ENCODE results near the gene RASA3. TPM values are rescaled to one million over a fixed set of nuclear protein-coding genes. Genes with fewer than 3 reads are reported as not detected.

The RASA3 gene
- total and polyA plus RNA-seq, 5 donors from 2014 or later = 93.8 to 265 (median 99.6) TPM

- Histone ChIP-seq H3K27me3 (ENCODE audit: control insufficient read depth, insufficient read depth, low read length) (no peaks in the 10 kb centered on the region), H3K4me3 (ENCODE audit: low read depth, low read length) (peak overlapping the region; percentile 66), H3K27ac (ENCODE audit: insufficient read depth, low read length, poor library complexity, severe bottlenecking) (peak overlapping the region; percentile 70), H3K36me3 (ENCODE audit: control insufficient read depth, insufficient read depth, low read length) (peaks cover 32% of the 10 kb centered on the region), H3K9me3 (ENCODE audit: control insufficient read depth in 2 of 2, low read length in 2 of 2) (no peaks in the 10 kb centered on the region), H3K4me1 (ENCODE audit: control insufficient read depth, insufficient read depth, low read length, poor library complexity, severe bottlenecking) (peaks cover 60% of the 10 kb centered on the region)
- DNase-seq (peak in 1 of 3 donors; percentile 72), ATAC-seq (ENCODE audit: low read depth in 2 of 2) (no peak)
- Mint-ChIP-seq H3K4me1 (peaks cover 7 to 77% (median 48%) of the 10 kb centered on the region in 4 donors), H3K36me3 (peaks cover 27% of the 10 kb centered on the region), H3K27me3 (no peaks in the 10 kb centered on the region), H3K27ac (peak overlapping the region; percentile 92 to 97 (median 93)), H3K9me3 (peaks cover 0 to 5% (median 0%) of the 10 kb centered on the region in 7 donors), H3K4me3 (peak overlapping the region; percentile 81 to 94 (median 82))
Measured at GRCh38 chr13:114067886-114068651, 64.4 kb downstream of the RASA3 start.

GRCh38 chr13:114067381-114067885, 65.0 kb downstream of the RASA3 start:
- Histone ChIP-seq H3K4me3 (ENCODE audit: low read depth, low read length) (peak overlapping the region; percentile 66), H3K27me3 (ENCODE audit: control insufficient read depth, insufficient read depth, low read length) (no peaks in the 10 kb centered on the region), H3K9me3 (ENCODE audit: control insufficient read depth in 2 of 2, low read length in 2 of 2) (no peaks in the 10 kb centered on the region), H3K27ac (ENCODE audit: insufficient read depth, low read length, poor library complexity, severe bottlenecking) (peak overlapping the region; percentile 70), H3K36me3 (ENCODE audit: control insufficient read depth, insufficient read depth, low read length) (peaks cover 28% of the 10 kb centered on the region), H3K4me1 (ENCODE audit: control insufficient read depth, insufficient read depth, low read length, poor library complexity, severe bottlenecking) (peaks cover 60% of the 10 kb centered on the region)
- Mint-ChIP-seq H3K27me3 (no peaks in the 10 kb centered on the region), H3K9me3 (peaks cover 0 to 5% (median 0%) of the 10 kb centered on the region in 7 donors), H3K4me3 (peak overlapping the region; percentile 81 to 94 (median 82)), H3K4me1 (peaks cover 7 to 71% (median 45%) of the 10 kb centered on the region in 4 donors), H3K36me3 (peaks cover 21% of the 10 kb centered on the region), H3K27ac (peak overlapping the region; percentile 92 to 97 (median 93))
- peak; percentile 13 to 14 for ATAC-seq (ENCODE audit: low read depth in 2 of 2)
- DNase-seq = peak in 2 of 3 donors; percentile 43 to 61

GRCh38 chr13:114066956-114067355, 65.5 kb downstream of the RASA3 start:
- Histone ChIP-seq H3K4me3 (ENCODE audit: low read depth, low read length) (peak overlapping the region; percentile 66), H3K9me3 (ENCODE audit: control insufficient read depth in 2 of 2, low read length in 2 of 2) (no peaks in the 10 kb centered on the region), H3K27ac (ENCODE audit: insufficient read depth, low read length, poor library complexity, severe bottlenecking) (peak overlapping the region; percentile 70), H3K4me1 (ENCODE audit: control insufficient read depth, insufficient read depth, low read length, poor library complexity, severe bottlenecking) (peaks cover 60% of the 10 kb centered on the region), H3K36me3 (ENCODE audit: control insufficient read depth, insufficient read depth, low read length) (peaks cover 26% of the 10 kb centered on the region), H3K27me3 (ENCODE audit: control insufficient read depth, insufficient read depth, low read length) (no peaks in the 10 kb centered on the region)
- Mint-ChIP-seq H3K36me3 (peaks cover 19% of the 10 kb centered on the region), H3K4me1 (peaks cover 7 to 71% (median 42%) of the 10 kb centered on the region in 4 donors), H3K27ac (peak overlapping the region; percentile 92 to 97 (median 93)), H3K4me3 (peak overlapping the region; percentile 81 to 94 (median 82)), H3K27me3 (no peaks in the 10 kb centered on the region), H3K9me3 (peaks cover 0 to 5% (median 0%) of the 10 kb centered on the region in 7 donors)
- ATAC-seq (ENCODE audit: low read depth in 2 of 2) (no peak), DNase-seq (no peak)

- DNase-seq (peak in 1 of 3 donors; percentile 32), ATAC-seq (ENCODE audit: low read depth in 2 of 2) (no peak)
- Histone ChIP-seq H3K4me3 (ENCODE audit: low read depth, low read length) (peak overlapping the region; percentile 48), H3K27ac (ENCODE audit: insufficient read depth, low read length, poor library complexity, severe bottlenecking) (peak overlapping the region; percentile 70), H3K36me3 (ENCODE audit: control insufficient read depth, insufficient read depth, low read length) (peaks cover 23% of the 10 kb centered on the region), H3K9me3 (ENCODE audit: control insufficient read depth in 2 of 2, low read length in 2 of 2) (no peaks in the 10 kb centered on the region), H3K4me1 (ENCODE audit: control insufficient read depth, insufficient read depth, low read length, poor library complexity, severe bottlenecking) (peaks cover 60% of the 10 kb centered on the region), H3K27me3 (ENCODE audit: control insufficient read depth, insufficient read depth, low read length) (no peaks in the 10 kb centered on the region)
- H3K4me3 Mint-ChIP-seq = peak overlapping the region; percentile 74 to 96 (median 87)
- peaks cover 16% of the 10 kb centered on the region for H3K36me3 Mint-ChIP-seq
- H3K4me1 Mint-ChIP-seq = peaks cover 7 to 67% (median 39%) of the 10 kb centered on the region in 4 donors
- H3K9me3 Mint-ChIP-seq = peaks cover 0 to 5% (median 0%) of the 10 kb centered on the region in 7 donors
- H3K27me3 Mint-ChIP-seq = no peaks in the 10 kb centered on the region
- H3K27ac Mint-ChIP-seq = peak overlapping the region; percentile 95 to 97 (median 96)
Measured at GRCh38 chr13:114065926-114066774, 66.3 kb downstream of the RASA3 start.

GRCh38 chr13:114065141-114065925, 67.1 kb downstream of the RASA3 start:
- Mint-ChIP-seq H3K4me1 (peaks cover 7 to 64% (median 39%) of the 10 kb centered on the region in 4 donors), H3K9me3 (peaks cover 0 to 5% (median 0%) of the 10 kb centered on the region in 7 donors), H3K27ac (peak overlapping the region; percentile 95 to 97 (median 96)), H3K4me3 (peak overlapping the region; percentile 74 to 96 (median 87)), H3K27me3 (no peaks in the 10 kb centered on the region), H3K36me3 (peaks cover 13% of the 10 kb centered on the region)
- H3K36me3 ChIP-seq (ENCODE audit: control insufficient read depth, insufficient read depth, low read length) = peaks cover 22% of the 10 kb centered on the region
- no peaks in the 10 kb centered on the region for H3K27me3 ChIP-seq (ENCODE audit: control insufficient read depth, insufficient read depth, low read length)
- peak overlapping the region; percentile 70 for H3K27ac ChIP-seq (ENCODE audit: insufficient read depth, low read length, poor library complexity, severe bottlenecking)
- H3K4me3 ChIP-seq (ENCODE audit: low read depth, low read length) = peak overlapping the region; percentile 64
- ATAC-seq (ENCODE audit: low read depth in 2 of 2) (peak; percentile 73 to 78), DNase-seq (peak; percentile 53 to 86 (median 69))
- H3K4me1 ChIP-seq (ENCODE audit: control insufficient read depth, insufficient read depth, low read length, poor library complexity, severe bottlenecking) = peaks cover 63% of the 10 kb centered on the region
- H3K9me3 ChIP-seq (ENCODE audit: control insufficient read depth in 2 of 2, low read length in 2 of 2) = no peaks in the 10 kb centered on the region

- H3K27me3 ChIP-seq (ENCODE audit: control insufficient read depth, insufficient read depth, low read length) = no peaks in the 10 kb centered on the region
- ATAC-seq (ENCODE audit: low read depth in 2 of 2) = no peak
- H3K27ac ChIP-seq (ENCODE audit: insufficient read depth, low read length, poor library complexity, severe bottlenecking) = peak overlapping the region; percentile 70
- H3K4me1 ChIP-seq (ENCODE audit: control insufficient read depth, insufficient read depth, low read length, poor library complexity, severe bottlenecking) = peaks cover 67% of the 10 kb centered on the region
- Mint-ChIP-seq H3K4me1 (peaks cover 7 to 71% (median 42%) of the 10 kb centered on the region in 4 donors), H3K27ac (peak overlapping the region; percentile 95 to 97 (median 96)), H3K36me3 (peaks cover 19% of the 10 kb centered on the region), H3K9me3 (peaks cover 0 to 5% (median 0%) of the 10 kb centered on the region in 7 donors), H3K27me3 (no peaks in the 10 kb centered on the region), H3K4me3 (peak overlapping the region; percentile 74 to 96 (median 87))
- H3K9me3 ChIP-seq (ENCODE audit: control insufficient read depth in 2 of 2, low read length in 2 of 2) = no peaks in the 10 kb centered on the region
- peak overlapping the region; percentile 64 for H3K4me3 ChIP-seq (ENCODE audit: low read depth, low read length)
- peaks cover 28% of the 10 kb centered on the region for H3K36me3 ChIP-seq (ENCODE audit: control insufficient read depth, insufficient read depth, low read length)
- DNase-seq = no peak
Measured at GRCh38 chr13:114064450-114065140, 67.8 kb downstream of the RASA3 start.

All from CD4-positive, CD25-positive, alpha-beta regulatory T cell (primary cell).